Activated T-cell treated with anti-CD3 and anti-CD28 coated beads for 1 hour (primary cell): Measurements from ENCODE around the gene CFLAR.
A peak's percentile ranks its signal among the peaks of the same experiment; 100 is the strongest.
"Not testable (repeated sequence)": the region's sequence is repeated elsewhere in the genome, so short reads cannot be mapped to it uniquely, and the experiment has no call there.

Source experiments
- DNase-seq: peaks from one replicate; pipeline ENCODE4 v3.0.0-alpha.2; 2020; ENCODE audit warnings: low read depth

Gene CFLAR

GRCh38 chr2:201149064-201149820 is 33.3 kb downstream of the CFLAR start:
- DNase-seq: no peak

GRCh38 chr2:201149821-201150165 is 33.8 kb downstream of the CFLAR start:
- DNase-seq: not testable (repeated sequence)

GRCh38 chr2:201150454-201151020 is 34.6 kb downstream of the CFLAR start:
- DNase-seq: no peak

GRCh38 chr2:201151127-201151981 is 35.4 kb downstream of the CFLAR start:
- DNase-seq: no peak

- DNase-seq: no peak
Measured at GRCh38 chr2:201152517-201152916, 36.6 kb downstream of the CFLAR start.

GRCh38 chr2:201152999-201153815 is 37.2 kb downstream of the CFLAR start:
- DNase-seq: no peak

GRCh38 chr2:201154615-201155399 is 38.8 kb downstream of the CFLAR start:
- DNase-seq: no peak

GRCh38 chr2:201156036-201156435 is 40.1 kb downstream of the CFLAR start:
- DNase-seq: no peak

GRCh38 chr2:201156640-201157039 is 40.7 kb downstream of the CFLAR start:
- no peak for DNase-seq

GRCh38 chr2:201157694-201158093 is 41.7 kb downstream of the CFLAR start:
- no peak for DNase-seq

GRCh38 chr2:201158111-201158929 is 42.4 kb downstream of the CFLAR start:
- DNase-seq: peak; percentile 38

GRCh38 chr2:201164166-201164565 is 48.2 kb downstream of the CFLAR start:
- DNase-seq: no peak

- DNase-seq: no peak
Measured at GRCh38 chr2:201167546-201167945, 51.6 kb downstream of the CFLAR start.

- DNase-seq: not testable (repeated sequence)
Measured at GRCh38 chr2:201168496-201168895, 52.5 kb downstream of the CFLAR start.

GRCh38 chr2:201171259-201171814 is 55.4 kb downstream of the CFLAR start:
- no peak for DNase-seq

- DNase-seq: no peak
Measured at GRCh38 chr2:201172279-201172678, 56.3 kb downstream of the CFLAR start.

- DNase-seq: no peak
Measured at GRCh38 chr2:201174687-201175086, 58.7 kb downstream of the CFLAR start.

- no peak for DNase-seq
Measured at GRCh38 chr2:201176081-201176481, 60.1 kb downstream of the CFLAR start.

GRCh38 chr2:201180010-201180409 is 64.0 kb downstream of the CFLAR start:
- no peak for DNase-seq
